ENCODE measurements around the gene FAM153A.
"Not testable (repeated sequence)": the region's sequence is repeated elsewhere in the genome, so short reads cannot be mapped to it uniquely, and the experiment has no call there.

FAM153A gene

DNA sequence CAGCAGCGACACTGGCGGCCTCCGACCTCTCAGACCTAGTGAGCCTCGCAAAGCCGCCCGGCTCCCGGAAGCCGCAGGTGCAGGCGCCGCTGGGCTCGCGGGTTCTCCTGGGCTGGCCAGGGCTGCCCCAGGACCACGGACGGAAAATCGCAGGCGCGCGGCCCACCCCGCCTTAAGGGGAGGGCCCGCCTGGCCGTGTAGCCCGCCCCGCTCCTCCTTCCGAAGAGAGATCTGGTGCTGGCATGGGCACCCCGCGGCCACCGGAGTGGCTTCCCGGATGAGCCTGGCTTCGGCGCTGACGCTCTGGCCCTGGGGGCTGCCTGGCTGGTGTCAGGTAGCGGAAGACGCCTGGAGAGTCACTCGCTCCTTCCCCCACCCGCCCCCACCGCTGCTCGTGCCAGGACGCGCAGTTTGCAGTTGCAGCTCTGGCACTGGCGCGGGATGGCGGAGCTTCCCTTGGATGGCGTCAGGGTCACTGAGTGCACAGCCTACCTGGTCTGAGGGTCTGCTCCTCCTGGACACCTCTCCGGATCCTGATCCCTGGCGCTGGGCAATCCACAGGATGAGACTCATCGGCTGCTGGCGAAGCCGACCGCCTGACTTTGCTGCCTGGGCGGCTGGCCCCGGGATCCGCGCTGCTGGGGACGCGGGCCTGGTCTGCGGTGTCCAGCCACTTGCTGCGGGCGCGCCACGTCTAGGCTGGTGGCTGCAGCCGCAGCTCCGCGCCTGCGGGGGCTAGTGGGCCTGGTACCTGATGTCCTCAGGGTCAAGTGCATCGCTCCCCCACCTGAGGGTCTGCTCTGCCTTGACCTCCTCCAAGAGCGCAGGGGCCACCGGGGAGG, at the start of gene FAM153A:
Gene FAM153A, minus strand, starts transcription at position 108 of the 842 bp plus-strand sequence.
- DNase-seq (ENCODE audit: low read depth in 1 of 2, low spot score in 1 of 2) = not testable (repeated sequence)

DNA sequence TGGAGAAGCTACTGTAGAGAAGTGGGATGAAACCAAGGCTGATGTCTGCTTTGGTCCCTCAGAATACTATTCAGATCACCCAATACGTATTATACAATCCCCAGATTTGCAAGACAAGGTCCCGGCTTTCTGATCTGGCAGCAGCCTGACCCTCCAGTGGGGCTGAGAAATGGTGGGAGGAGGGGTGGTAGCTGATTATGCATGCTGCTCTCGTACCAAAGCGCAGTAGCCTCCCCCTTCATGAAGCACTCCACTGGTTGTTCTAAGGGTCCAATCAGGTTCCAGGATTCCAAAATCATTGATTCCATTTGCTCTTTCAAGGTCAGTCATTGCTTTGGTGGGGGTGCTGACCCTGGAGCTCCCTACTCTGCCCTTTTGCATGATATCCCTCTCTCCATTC, 49.6 kb upstream of the FAM153A start:
- not testable (repeated sequence) for DNase-seq (ENCODE audit: low read depth in 1 of 2, low spot score in 1 of 2)

DNA sequence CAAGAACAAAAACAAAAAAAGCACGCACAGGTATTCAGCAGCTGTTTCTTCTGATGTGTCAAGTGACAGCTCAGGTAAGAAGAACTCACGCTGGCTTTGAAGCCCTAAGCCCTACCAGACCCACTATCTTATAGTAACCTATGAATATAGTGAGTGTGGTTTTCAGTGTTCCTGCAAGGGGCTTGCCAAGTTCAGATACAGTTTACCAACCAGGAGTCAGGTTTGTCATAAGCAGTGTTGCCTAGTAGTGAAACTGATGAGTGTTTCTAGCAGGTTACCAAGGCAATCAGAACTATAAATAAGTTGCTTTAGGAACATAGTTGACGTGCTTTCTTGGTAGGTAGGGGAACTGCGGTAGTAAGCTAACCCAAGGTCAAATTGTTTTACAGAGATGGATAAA, 43.4 kb upstream of the FAM153A start:
- not testable (repeated sequence) for DNase-seq (ENCODE audit: low read depth in 1 of 2, low spot score in 1 of 2)

DNA sequence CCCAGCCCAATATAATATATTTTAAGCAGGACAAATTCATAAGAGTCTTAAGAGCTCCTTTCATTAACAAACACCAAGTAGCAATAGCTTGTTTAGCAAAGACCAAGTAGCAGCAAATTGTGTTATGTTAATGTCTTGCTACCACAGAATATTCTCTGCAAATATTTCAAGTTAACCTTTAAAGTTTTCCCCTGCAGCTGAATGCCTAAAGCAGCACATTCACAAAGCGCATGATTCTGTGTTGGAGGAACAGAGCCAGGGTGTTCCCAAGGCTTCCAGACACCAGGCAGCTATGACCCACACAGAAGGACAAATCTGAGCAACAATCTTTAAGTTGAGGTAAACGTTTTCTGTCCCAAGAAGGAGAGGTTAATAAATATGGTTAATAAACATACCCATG, 42.1 kb upstream of the FAM153A start:
- DNase-seq (ENCODE audit: low read depth in 1 of 2, low spot score in 1 of 2) = not testable (repeated sequence)

DNA sequence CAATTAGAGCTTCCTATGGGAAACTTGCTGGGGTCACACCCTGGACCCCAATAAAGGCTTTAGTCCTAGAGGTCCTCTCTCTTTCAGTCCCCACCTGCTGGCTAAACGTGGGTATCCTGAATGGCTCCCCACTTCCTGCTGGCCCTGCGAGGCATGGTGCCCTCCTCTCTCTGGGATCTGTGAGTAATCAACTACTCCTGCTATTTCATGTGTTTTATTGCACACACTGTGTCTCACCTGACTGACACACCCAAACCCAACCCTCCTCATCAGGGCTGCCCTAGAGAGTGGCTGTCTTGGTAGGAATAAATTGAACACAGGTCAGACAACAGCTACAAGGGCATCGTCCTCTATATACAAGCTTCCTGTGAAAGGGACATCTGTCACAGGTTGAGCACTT, 39.8 kb upstream of the FAM153A start:
- not testable (repeated sequence) for DNase-seq (ENCODE audit: low read depth in 1 of 2, low spot score in 1 of 2)

DNA sequence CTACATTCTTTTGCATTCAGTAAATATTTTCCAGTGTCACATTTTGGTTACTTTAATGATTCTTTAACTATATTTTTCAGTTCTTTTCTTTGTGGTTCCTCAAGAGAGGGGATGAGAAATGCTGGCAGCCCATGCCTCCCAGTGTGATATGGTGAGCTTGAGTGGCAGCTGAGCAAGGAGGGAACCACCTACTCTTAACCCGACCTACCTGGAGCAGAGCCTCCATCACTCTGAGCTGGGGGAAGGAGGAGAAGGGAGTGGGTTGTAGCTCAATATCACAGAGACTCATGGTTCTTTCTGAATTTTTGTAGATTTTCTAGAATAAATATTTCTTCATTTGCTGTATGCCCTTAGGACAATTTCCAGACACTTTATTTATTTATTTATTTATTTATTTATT, 37.0 kb upstream of the FAM153A start:
- DNase-seq (ENCODE audit: low read depth in 1 of 2, low spot score in 1 of 2) = not testable (repeated sequence)

DNA sequence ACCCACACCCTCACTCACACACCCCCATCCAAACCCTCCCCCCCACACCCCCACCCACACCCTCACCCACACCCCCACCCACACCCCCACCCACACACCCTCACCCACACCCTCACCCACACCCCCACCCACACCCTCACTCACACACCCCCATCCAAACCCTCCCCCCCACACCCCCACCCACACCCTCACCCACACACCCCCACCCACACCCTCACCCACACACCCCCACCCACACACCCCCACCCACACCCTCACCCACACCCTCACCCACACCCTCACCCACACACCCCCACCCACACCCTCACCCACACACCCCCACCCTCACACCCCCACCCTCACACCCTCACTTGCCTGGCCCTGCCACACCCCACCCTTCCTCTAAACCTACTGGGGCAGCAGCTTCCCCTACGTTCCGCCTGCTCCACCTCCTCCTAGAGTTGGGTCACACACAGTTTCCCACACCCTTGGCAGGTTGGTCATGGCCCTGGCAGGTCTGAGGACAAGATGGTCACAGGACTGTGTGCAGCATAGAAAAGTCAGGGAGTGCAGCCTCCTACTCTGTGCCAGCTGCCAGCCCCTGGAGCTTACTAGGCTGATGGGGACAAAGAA, 30.2 kb upstream of the FAM153A start:
- DNase-seq (ENCODE audit: low read depth in 1 of 2, low spot score in 1 of 2) = not testable (repeated sequence)

DNA sequence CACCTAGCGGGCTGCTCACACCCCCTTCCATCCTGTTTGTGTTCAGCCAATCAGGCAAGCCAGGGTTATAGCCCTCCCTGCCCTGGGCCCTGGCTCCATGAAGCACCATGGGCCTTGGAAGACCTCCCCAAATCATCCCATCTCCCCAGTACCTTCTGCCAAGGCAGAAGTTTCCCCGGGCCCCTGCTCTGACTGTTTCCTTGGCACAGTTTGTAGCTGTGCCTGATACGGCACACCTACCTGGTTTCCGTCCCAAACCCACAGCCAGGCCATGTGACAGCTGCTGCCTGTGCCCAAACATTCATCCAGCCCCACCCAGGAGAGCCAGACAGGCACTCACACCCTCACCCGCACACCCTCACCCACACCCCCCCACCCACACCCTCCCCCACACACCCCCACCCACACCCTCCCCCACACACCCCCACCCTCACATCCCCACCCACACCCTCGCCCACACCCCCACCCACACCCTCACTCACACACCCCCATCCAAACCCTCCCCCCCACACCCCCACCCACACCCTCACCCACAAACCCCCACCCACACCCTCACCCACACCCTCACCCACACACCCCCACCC, 29.6 kb upstream of the FAM153A start:
- DNase-seq (ENCODE audit: low read depth in 1 of 2, low spot score in 1 of 2) = not testable (repeated sequence)

DNA sequence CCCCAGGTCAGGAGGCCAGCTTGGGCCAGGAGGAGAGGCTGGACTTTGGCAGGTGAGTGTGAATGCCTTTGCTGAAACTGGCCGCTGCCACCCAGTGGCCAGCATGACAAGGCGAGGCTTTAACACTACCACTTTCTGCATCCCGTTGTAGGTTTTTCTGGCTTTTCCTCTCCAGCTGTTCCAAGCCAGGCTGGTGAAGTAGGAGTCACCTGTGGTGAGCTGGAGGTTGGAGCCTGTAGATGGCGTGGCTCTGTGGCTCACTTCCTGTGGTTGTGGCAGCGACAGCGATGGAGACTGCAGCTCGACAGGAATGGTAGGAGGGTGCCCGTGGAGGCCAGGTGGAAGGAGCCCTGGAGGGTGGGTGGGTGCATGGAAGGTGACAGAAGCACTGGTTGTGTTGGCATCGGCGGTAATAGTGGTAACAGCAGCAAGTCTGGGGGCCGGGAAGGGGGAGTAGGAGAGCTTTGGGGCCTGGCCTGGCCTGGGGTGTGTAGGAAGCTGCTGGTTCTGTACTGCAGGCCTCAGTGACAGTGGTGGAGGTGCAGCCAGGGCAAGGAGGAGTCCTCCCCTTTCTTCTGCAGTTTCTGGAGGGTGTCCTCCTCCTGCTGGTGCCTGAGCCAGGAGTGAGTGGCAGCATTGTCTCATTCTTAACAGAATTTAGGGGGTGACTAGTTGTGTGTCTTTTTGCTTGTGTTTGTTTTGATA, 26.7 kb upstream of the FAM153A start:
- peak in 1 of 2 donors; percentile 21 for DNase-seq (ENCODE audit: low read depth in 1 of 2, low spot score in 1 of 2)

DNA sequence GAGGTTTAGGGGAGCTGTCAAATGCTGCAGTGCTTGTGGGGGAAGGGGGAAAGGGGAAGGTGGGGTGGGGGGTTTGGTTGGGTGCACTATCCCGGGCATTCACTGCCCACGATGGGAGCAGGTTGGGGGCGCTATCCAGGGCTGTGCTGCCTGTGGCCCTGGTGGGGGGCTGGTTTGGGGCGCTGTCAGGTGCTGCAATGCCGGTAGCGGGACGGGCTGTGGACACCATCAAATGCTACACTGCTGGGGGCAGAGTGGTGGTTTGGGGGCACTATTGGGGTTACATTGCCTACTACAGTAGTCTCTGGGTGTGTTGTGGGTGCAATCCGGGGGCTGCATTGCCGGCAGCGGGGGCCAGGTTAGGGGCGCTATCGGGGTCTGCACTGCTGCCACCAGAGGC, 25.7 kb upstream of the FAM153A start:
- not testable (repeated sequence) for DNase-seq (ENCODE audit: low read depth in 1 of 2, low spot score in 1 of 2)

DNA sequence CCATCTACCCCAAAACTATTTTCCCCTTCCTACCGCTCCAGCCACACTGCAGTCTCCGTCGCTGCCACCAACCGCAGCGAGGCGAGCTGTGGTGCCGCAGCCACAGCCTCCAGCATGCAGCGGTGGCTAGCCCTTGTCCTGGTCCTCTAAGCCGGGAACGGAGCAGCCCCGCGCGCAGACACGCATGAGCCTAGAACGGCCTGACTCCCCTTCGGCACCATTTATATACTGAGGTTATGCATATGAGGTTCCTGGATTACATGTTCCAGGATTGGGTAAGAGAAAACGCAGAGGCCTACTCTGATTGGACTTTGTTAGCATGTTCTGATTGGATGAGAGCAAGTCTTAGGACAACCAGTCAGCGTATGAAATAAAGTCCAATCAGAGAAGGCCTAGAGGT, 24.6 kb upstream of the FAM153A start:
- DNase-seq (ENCODE audit: low read depth in 1 of 2, low spot score in 1 of 2) = not testable (repeated sequence)

DNA sequence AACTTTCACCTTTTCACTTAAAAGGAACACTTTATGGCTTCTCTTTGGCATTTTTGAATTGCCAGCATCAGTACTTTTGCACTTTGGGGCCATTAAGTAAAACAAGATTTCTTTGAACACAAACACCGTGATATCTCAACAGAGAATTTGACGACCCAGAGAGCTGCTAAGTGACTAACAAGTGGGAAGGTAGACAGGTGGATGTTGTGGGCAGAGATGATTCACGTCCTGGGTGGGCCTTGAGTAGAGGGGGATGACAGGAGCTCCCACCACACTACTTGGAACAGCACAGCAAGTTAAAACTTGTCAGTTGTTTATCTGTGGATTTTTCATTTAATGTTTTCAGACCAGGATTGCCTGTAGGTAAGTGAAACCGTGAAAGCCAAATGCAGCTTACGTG, 18.7 kb upstream of the FAM153A start:
- DNase-seq (ENCODE audit: low read depth in 1 of 2, low spot score in 1 of 2) = peak in 1 of 2 donors; percentile 17

DNA sequence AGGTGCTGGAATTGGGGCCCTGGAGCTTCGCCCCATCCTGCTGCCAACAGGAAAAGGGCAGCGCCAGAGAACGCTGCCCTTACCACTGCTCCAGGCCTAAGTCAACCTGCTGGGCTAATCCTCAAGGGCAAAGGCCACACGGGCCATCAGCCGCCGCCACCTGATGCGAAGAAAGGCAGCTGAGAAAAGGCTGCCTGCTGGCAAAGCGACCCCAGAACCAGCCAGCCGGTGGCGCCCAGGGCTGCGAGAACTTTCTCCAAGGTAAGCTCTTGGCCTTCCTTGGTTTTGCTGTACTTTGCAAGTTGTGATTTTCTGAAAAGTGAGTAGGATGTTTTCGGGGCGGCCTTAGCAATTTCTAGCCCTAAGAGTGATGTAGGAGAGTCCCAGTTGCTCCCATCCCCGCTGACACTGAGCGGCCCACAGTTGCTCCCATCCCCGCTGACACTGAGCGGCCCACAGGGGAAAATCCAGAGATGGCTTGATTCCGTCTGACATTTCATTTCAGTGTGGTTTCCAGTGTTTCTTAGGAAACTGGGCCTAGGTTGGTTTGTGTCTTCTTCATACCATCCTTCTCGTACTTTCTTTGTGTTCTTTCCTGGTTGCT, 15.6 kb upstream of the FAM153A start:
- not testable (repeated sequence) for DNase-seq (ENCODE audit: low read depth in 1 of 2, low spot score in 1 of 2)

DNA sequence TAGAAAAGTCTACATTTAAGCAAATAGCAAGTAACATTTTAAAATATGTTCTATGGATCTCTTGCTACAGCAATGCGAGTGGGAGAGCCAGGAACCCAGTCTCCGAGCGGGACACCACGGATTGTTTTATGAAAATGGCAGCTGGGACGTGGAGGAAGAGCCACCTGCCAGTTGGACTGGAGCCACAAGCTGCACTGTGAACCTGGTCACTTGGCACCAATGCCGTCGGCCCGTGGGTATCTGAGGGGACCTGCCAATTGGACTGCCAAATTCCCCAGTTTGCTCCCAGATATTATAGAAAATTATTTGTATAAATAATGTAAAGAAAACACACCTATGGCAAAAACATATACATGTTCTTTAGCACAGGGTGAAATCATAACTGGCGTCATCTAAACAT, 10.6 kb upstream of the FAM153A start:
- not testable (repeated sequence) for DNase-seq (ENCODE audit: low read depth in 1 of 2, low spot score in 1 of 2)

DNA sequence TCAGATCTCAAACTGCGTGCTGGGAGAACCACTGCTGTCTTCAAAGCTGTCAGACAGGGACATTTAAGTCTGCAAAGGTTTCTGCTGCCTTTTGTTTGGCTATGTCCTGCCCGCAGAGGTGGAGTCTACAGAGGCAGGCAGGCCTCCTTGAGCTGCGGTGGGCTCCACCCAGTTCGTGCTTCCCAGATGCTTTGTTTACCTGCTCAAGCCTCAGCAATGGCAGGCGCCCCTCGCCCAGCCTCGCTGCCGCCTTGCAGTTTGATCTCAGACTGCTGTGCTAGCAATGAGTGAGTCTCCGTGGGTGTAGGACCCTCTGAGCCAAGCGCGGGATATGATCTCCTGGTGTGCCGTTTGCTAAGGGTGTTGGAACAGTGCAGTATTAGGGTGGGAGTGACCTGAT, 8.9 kb upstream of the FAM153A start:
- not testable (repeated sequence) for DNase-seq (ENCODE audit: low read depth in 1 of 2, low spot score in 1 of 2)

DNA sequence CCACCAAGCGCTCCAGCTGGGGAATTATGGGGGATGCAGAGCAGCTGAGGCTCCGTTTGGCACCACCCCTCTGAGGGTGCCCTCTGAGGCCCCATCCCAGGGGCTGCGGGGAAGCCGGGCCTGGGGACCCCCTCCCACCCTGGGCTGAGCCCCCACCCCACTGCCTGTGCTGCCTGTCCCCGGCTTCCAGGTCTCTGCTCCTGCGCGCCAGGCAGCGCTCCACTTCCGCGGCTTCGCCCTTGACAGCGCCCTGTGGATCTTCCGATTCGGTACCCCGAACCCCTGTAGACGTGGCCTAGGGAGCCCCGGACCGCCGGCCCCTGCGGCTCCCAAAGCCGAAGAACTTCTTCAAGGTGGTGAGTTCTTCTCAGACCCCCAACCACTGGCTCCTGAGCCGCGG, 530 bp downstream of the FAM153A start:
- DNase-seq (ENCODE audit: low read depth in 1 of 2, low spot score in 1 of 2) = not testable (repeated sequence)

DNA sequence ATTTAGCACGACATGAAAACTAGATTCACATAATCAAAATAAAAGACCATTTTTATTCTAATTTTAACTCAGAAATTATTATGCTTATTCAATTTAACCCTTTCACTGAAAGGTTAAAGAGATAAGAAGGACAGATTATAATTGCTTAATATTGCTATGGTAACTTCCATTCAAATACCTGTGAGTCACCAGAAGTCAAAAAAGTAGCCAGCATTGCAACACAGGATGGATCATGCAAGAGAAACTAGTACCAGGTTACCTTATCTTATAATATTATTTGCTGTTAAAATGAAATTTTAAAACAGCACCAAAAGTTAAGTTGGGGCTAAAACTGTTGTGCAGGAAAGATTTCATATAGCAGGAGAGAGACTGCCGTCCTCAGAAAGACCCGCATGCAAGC, 11.5 kb downstream of the FAM153A start:
- not testable (repeated sequence) for DNase-seq (ENCODE audit: low read depth in 1 of 2, low spot score in 1 of 2)

DNA sequence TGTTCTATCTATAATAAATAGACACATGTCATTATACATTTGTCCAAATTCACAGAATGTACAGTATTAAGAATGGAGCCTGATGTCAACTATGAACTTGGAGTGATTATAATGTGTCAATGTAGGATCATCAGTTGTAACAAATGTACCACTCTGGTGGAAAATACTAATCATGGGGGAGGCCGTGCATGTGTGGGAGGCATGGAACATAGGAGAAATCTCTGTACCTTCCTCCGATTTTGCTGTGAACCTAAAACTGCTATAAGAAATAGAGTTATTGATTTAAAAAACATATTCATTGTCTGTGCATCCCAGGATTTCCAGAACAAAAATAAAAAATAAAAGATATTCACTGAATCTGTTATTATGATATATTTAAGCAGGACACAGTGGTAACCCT, 12.1 kb downstream of the FAM153A start:
- peak in 1 of 2 donors; percentile 7 for DNase-seq (ENCODE audit: low read depth in 1 of 2, low spot score in 1 of 2)

DNA sequence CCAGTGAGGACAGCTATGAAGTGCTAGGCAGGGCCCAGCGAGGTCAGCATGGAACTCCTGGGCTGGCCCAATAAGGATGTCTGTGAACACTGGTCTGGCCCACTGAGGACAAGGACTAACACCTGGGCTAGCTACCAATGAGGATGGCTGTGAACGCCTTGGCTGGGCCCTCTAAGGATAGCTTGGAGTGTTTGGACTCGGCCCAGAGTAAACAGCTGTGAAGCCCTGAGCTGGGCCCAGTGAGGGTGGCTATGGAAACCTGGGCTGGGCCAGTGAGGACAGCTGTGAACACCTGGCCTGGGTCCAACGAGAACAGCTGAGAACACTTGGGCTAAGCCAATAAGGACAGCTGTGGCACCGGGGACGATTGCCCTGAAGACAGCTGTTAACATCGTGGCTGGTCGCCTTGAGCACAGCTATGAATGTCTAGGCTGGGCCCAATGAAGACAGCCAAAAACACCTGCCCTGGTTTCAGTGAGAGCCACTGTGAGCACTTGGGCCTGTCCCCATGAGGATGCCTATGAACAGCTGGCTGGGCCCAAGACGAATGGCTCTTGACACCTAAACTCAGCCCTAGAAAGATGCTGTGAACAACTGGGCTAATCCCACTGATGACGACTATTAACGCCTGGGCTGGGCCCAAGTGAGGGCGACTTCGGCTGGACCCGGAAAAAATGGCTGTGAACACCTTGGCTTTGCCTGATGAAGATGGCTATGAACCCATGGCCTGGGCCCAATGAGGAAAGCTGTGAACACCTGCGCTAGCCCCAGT, 18.8 kb downstream of the FAM153A start:
- not testable (repeated sequence) for DNase-seq (ENCODE audit: low read depth in 1 of 2, low spot score in 1 of 2)

DNA sequence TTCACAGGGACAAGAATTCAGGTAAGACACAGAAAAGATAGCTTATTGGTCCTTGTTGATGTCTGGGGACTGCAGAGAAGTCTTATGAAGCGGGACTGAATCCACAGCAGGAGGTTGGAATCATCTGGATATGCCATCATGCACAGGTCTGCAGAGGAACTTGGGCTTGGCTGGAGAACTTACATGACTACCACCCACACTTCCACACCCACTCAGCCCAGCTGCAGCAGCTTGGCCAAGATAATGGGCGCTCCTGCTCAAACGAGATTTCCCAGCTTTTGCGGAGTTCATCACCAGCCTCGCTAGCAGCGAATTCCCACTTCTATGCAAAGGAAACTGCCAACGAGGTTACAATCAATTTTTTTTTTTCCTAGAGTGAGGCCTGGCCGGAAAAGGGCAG, 21.7 kb downstream of the FAM153A start:
- not testable (repeated sequence) for DNase-seq (ENCODE audit: low read depth in 1 of 2, low spot score in 1 of 2)
